Measurements from ENCODE around the gene KRTAP20-2. TPM values are rescaled to one million over a fixed set of nuclear protein-coding genes. Genes with fewer than 3 reads are reported as not detected.

KRTAP20-2 gene
- total and polyA plus RNA-seq, 8 donors = not detected

- Histone ChIP-seq H3K4me3 (no peak overlapping the region), H3K36me3 (no peaks in the 10 kb centered on the region), H3K4me1 (no peaks in the 10 kb centered on the region), H3K9me3 (peaks cover 0 to 19% (median 3%) of the 10 kb centered on the region in 4 donors), H3K27me3 (no peaks in the 10 kb centered on the region), H3K27ac (no peak overlapping the region)
- WGBS, 5 donors = 80 to 90% (median 85%) methylated on average over 3 of the region's 3 CpGs
- TF ChIP-seq EP300 (IDR thresholded peaks at IDR 0.05) (no peak), POLR2AphosphoS5 (IDR thresholded peaks at IDR 0.05) (no peak), POLR2A (IDR thresholded peaks at IDR 0.05) (no peak), CTCF (IDR thresholded peaks at IDR 0.05) (no peak)
- no peak for DNase-seq
- intact Hi-C loops (cut with DNase I; ENCODE audit: low total_unique reads) = no loop called here
Observed at GRCh38 chr21:30638686-30639085, 3.7 kb downstream of the KRTAP20-2 start.

GRCh38 chr21:30642564-30642963 is 7.6 kb downstream of the KRTAP20-2 start, which contains the start of gene KRTAP20-3:
Gene KRTAP20-3, plus strand, starts transcription at chr21:30642864.
- no peak within 1 kb of the TSS for H3K4me3 ChIP-seq
- 81 to 94% (median 87%) methylated on average over 2 of the region's 2 CpGs for WGBS, 5 donors
- no peaks in the 10 kb centered on the region for H3K36me3 ChIP-seq
- H3K27ac ChIP-seq = no peak within 1 kb of the TSS
- intact Hi-C loops (cut with DNase I; ENCODE audit: low total_unique reads) = no loop called here
- no peaks in the 10 kb centered on the region for H3K4me1 ChIP-seq
- peaks cover 0 to 21% (median 3%) of the 10 kb centered on the region in 4 donors for H3K9me3 ChIP-seq
- no peak for DNase-seq
- TF ChIP-seq CTCF (IDR thresholded peaks at IDR 0.05) = no peak
- no peak for TF ChIP-seq EP300 (IDR thresholded peaks at IDR 0.05)
- no peak for TF ChIP-seq POLR2AphosphoS5 (IDR thresholded peaks at IDR 0.05)
- no peak for TF ChIP-seq POLR2A (IDR thresholded peaks at IDR 0.05)
- H3K27me3 ChIP-seq = no peaks in the 10 kb centered on the region

- no peak overlapping the region for H3K4me3 ChIP-seq
- H3K36me3 ChIP-seq = no peaks in the 10 kb centered on the region
- TF ChIP-seq EP300 (IDR thresholded peaks at IDR 0.05) = no peak
- TF ChIP-seq CTCF (IDR thresholded peaks at IDR 0.05) = no peak
- TF ChIP-seq POLR2A (IDR thresholded peaks at IDR 0.05) = no peak
- no peak for TF ChIP-seq POLR2AphosphoS5 (IDR thresholded peaks at IDR 0.05)
- DNase-seq = no peak
- no peaks in the 10 kb centered on the region for H3K4me1 ChIP-seq
- intact Hi-C loops (cut with DNase I; ENCODE audit: low total_unique reads) = no loop called here
- H3K27me3 ChIP-seq = no peaks in the 10 kb centered on the region
- 56 to 79% (median 69%) methylated on average over 1 of the region's 1 CpG for WGBS, 5 donors
- H3K27ac ChIP-seq = no peak overlapping the region
- H3K9me3 ChIP-seq = peaks cover 0 to 11% (median 0%) of the 10 kb centered on the region in 4 donors
Observed at GRCh38 chr21:30646904-30647414, 12.0 kb downstream of the KRTAP20-2 start.

- Histone ChIP-seq H3K27me3 (no peaks in the 10 kb centered on the region), H3K36me3 (no peaks in the 10 kb centered on the region), H3K9me3 (no peaks in the 10 kb centered on the region), H3K4me3 (no peak overlapping the region), H3K4me1 (no peaks in the 10 kb centered on the region), H3K27ac (no peak overlapping the region)
- intact Hi-C loops (cut with DNase I; ENCODE audit: low total_unique reads) = no loop called here
- DNase-seq = no peak
- no peak for TF ChIP-seq POLR2AphosphoS5 (IDR thresholded peaks at IDR 0.05)
- TF ChIP-seq EP300 (IDR thresholded peaks at IDR 0.05) = no peak
- no peak for TF ChIP-seq CTCF (IDR thresholded peaks at IDR 0.05)
- no peak for TF ChIP-seq POLR2A (IDR thresholded peaks at IDR 0.05)
Observed at GRCh38 chr21:30652891-30653290, 17.9 kb downstream of the KRTAP20-2 start.
